ENCODE measurements around the gene SYVN1.

Gene SYVN1

GRCh38 chr11:65084598-65085375, 49.5 kb downstream of the SYVN1 start:
- no peak for DNase-seq

- DNase-seq = peak; percentile 93 to 94
These were observed 50.3 kb downstream of the SYVN1 start, which contains the start of the genes CDCA5 and ZFPL1 for GRCh38 chr11:65083834-65084597. Gene CDCA5, minus strand, starts transcription at chr11:65084040. Its CDS starts 62 bp downstream, at chr11:65083978. Gene ZFPL1, plus strand, starts transcription at chr11:65084222. Its CDS starts 477 bp downstream, at chr11:65084699.

GRCh38 chr11:65083134-65083833, 51.0 kb downstream of the SYVN1 start:
- no peak for DNase-seq

GRCh38 chr11:65078786-65079342, 55.5 kb downstream of the SYVN1 start:
- no peak for DNase-seq

- DNase-seq = peak; percentile 63 to 77
These were observed 56.2 kb downstream of the SYVN1 start for GRCh38 chr11:65078151-65078550.

GRCh38 chr11:65077451-65077850, 56.9 kb downstream of the SYVN1 start:
- no peak for DNase-seq
